ENCODE results near the gene PA2G4.
"Not testable (repeated sequence)": the region's sequence is repeated elsewhere in the genome, so short reads cannot be mapped to it uniquely, and the experiment has no call there.

PA2G4 gene

GRCh38 chr12:56152756-56153677 lies 48.7 kb downstream of the PA2G4 start:
- peak overlapping the region; percentile 74 for H3K4me3 ChIP-seq (ENCODE audit: low read depth, low read length)
- no peak for TF ChIP-seq CTCF (IDR thresholded peaks at IDR 0.05; ENCODE audit: low read depth, low read length)
- DNase-seq (ENCODE audit: low read depth, low spot score), result no peak
- in situ Hi-C loops (cut with HindIII; ENCODE audit: low sequenced_read_pairs), result no loop called here

GRCh38 chr12:56153678-56154065 lies 49.3 kb downstream of the PA2G4 start:
- H3K4me3 ChIP-seq (ENCODE audit: low read depth, low read length), result peak overlapping the region; percentile 74
- in situ Hi-C loops (cut with HindIII; ENCODE audit: low sequenced_read_pairs), result no loop called here
- TF ChIP-seq CTCF (IDR thresholded peaks at IDR 0.05; ENCODE audit: low read depth, low read length), result no peak
- no peak for DNase-seq (ENCODE audit: low read depth, low spot score)

- no peak for TF ChIP-seq CTCF (IDR thresholded peaks at IDR 0.05; ENCODE audit: low read depth, low read length)
- DNase-seq (ENCODE audit: low read depth, low spot score), result no peak
- H3K4me3 ChIP-seq (ENCODE audit: low read depth, low read length), result no peak overlapping the region
- in situ Hi-C loops (cut with HindIII; ENCODE audit: low sequenced_read_pairs), result no loop called here
Measured at GRCh38 chr12:56154246-56154771, 50.0 kb downstream of the PA2G4 start.

- in situ Hi-C loops (cut with HindIII; ENCODE audit: low sequenced_read_pairs), result no loop called here
- TF ChIP-seq CTCF (IDR thresholded peaks at IDR 0.05; ENCODE audit: low read depth, low read length), result no peak
- no peak overlapping the region for H3K4me3 ChIP-seq (ENCODE audit: low read depth, low read length)
- DNase-seq (ENCODE audit: low read depth, low spot score), result no peak
Measured at GRCh38 chr12:56154818-56155217, 50.5 kb downstream of the PA2G4 start.

GRCh38 chr12:56155256-56155845 lies 51.0 kb downstream of the PA2G4 start:
- no peak for DNase-seq (ENCODE audit: low read depth, low spot score)
- no peak for TF ChIP-seq CTCF (IDR thresholded peaks at IDR 0.05; ENCODE audit: low read depth, low read length)
- in situ Hi-C loops (cut with HindIII; ENCODE audit: low sequenced_read_pairs), result no loop called here
- no peak overlapping the region for H3K4me3 ChIP-seq (ENCODE audit: low read depth, low read length)

GRCh38 chr12:56156464-56157200 lies 52.3 kb downstream of the PA2G4 start:
- peak overlapping the region; percentile 83 for H3K4me3 ChIP-seq (ENCODE audit: low read depth, low read length)
- DNase-seq (ENCODE audit: low read depth, low spot score); in situ Hi-C loops (cut with HindIII; ENCODE audit: low sequenced_read_pairs): not testable (repeated sequence)

All from astrocyte of the spinal cord (primary cell).